ENCODE data around the gene RPS6KA2.

DNA sequence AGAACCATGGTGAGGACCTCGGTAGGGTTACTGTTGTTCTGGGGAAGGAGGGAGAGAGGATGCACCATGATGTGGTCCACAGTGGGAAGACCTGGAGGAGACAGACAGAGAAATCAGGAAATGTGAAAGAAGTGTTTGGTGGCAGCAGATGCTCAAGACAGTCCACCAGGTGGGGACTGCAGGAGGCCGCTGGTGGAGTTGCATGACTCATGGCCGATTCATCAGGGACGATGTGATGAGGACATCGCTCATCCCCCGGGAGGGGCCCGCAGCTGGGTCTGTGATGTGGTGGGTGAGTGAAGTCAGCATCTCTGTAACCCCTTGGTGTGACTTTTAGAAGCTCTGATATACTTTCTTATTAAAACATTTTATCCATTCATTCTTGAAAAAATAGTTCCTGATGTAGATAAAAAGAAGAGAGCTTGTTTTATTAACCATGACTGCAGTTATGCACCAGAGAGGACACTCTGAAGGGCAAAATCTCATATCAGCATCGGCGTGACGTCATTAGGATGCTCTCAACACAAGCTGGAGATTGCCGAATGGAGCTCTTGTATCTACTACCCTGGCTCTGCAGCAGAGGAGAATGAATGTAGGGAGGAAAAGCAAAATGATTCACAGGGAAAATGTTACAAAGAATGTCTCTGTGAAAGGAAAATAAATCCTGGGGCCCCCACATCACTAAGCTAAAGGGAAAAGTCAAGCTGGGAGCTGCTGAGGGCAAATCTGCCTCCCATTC is 111.8 kb downstream of the RPS6KA2 start:
- TF ChIP-seq, protein P1, sequence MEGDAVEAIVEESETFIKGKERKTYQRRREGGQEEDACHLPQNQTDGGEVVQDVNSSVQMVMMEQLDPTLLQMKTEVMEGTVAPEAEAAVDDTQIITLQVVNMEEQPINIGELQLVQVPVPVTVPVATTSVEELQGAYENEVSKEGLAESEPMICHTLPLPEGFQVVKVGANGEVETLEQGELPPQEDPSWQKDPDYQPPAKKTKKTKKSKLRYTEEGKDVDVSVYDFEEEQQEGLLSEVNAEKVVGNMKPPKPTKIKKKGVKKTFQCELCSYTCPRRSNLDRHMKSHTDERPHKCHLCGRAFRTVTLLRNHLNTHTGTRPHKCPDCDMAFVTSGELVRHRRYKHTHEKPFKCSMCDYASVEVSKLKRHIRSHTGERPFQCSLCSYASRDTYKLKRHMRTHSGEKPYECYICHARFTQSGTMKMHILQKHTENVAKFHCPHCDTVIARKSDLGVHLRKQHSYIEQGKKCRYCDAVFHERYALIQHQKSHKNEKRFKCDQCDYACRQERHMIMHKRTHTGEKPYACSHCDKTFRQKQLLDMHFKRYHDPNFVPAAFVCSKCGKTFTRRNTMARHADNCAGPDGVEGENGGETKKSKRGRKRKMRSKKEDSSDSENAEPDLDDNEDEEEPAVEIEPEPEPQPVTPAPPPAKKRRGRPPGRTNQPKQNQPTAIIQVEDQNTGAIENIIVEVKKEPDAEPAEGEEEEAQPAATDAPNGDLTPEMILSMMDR (IDR thresholded peaks at IDR 0.05) = no peak
- no peak for TF ChIP-seq EP300 (IDR thresholded peaks at IDR 0.05)
